ENCODE results near the gene CYSLTR1.

CYSLTR1 gene

DNA sequence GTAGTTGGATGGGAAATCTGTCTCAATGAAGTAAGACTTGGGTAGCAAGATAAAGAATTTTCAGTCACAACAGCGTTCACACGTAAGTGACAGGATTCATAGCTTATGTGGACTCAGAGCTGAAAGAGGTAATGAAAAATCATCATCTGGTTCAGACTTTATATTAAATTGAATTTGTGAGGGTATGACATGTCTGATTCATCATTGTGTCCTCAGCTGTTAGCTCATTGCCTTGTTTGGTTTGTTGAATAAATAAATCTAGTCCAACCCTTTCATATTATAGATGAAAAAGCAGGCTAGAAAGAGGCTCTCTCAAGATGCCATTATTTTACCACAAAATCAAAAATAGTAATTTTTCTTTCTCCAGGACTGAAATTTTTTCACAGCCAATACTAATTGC is 2.7 kb upstream of the CYSLTR1 start (continued):
- TF ChIP-seq ZNF777 (tag by site-specific recombination; IDR thresholded peaks at IDR 0.05; ENCODE audit: borderline replicate concordance) (no peak), ZNF660 (tag by site-specific recombination; IDR thresholded peaks at IDR 0.05) (no peak), ZNF555 (tag by site-specific recombination; conservative IDR thresholded peaks at IDR 0.05) (no peak), EGR2 (tag by site-specific recombination; IDR thresholded peaks at IDR 0.05; ENCODE audit: low read depth) (no peak), ZNF350 (tag by site-specific recombination; IDR thresholded peaks at IDR 0.05) (no peak)
- TF ChIP-seq, protein P1, sequence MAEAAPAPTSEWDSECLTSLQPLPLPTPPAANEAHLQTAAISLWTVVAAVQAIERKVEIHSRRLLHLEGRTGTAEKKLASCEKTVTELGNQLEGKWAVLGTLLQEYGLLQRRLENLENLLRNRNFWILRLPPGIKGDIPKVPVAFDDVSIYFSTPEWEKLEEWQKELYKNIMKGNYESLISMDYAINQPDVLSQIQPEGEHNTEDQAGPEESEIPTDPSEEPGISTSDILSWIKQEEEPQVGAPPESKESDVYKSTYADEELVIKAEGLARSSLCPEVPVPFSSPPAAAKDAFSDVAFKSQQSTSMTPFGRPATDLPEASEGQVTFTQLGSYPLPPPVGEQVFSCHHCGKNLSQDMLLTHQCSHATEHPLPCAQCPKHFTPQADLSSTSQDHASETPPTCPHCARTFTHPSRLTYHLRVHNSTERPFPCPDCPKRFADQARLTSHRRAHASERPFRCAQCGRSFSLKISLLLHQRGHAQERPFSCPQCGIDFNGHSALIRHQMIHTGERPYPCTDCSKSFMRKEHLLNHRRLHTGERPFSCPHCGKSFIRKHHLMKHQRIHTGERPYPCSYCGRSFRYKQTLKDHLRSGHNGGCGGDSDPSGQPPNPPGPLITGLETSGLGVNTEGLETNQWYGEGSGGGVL (tag by site-specific recombination; IDR thresholded peaks at IDR 0.05): no peak

- Histone ChIP-seq H3K27ac (ENCODE audit: extremely low read depth, low read depth, low read length) (no peak overlapping the region), H3K4me3 (ENCODE audit: low read depth, low read length) (no peak overlapping the region), H3K36me3 (ENCODE audit: control insufficient read depth in 2 of 2, insufficient read depth in 1 of 2, low read length in 2 of 2) (no peaks in the 10 kb centered on the region), H3K4me1 (ENCODE audit: control insufficient read depth, insufficient read depth, low read length) (no peaks in the 10 kb centered on the region), H3K9me3 (ENCODE audit: control insufficient read depth, insufficient read depth, low read depth, low read length) (no peaks in the 10 kb centered on the region)
- ChIA-PET POLR2A (no interaction called here), CTCF (interaction anchor here (0.7 kb wide), 1 partner anchor 30 kb away, joined by 3 read pairs; no protein-coding TSS in a partner anchor)
- TF ChIP-seq, protein P2, sequence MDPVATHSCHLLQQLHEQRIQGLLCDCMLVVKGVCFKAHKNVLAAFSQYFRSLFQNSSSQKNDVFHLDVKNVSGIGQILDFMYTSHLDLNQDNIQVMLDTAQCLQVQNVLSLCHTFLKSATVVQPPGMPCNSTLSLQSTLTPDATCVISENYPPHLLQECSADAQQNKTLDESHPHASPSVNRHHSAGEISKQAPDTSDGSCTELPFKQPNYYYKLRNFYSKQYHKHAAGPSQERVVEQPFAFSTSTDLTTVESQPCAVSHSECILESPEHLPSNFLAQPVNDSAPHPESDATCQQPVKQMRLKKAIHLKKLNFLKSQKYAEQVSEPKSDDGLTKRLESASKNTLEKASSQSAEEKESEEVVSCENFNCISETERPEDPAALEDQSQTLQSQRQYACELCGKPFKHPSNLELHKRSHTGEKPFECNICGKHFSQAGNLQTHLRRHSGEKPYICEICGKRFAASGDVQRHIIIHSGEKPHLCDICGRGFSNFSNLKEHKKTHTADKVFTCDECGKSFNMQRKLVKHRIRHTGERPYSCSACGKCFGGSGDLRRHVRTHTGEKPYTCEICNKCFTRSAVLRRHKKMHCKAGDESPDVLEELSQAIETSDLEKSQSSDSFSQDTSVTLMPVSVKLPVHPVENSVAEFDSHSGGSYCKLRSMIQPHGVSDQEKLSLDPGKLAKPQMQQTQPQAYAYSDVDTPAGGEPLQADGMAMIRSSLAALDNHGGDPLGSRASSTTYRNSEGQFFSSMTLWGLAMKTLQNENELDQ (tag by site-specific recombination; IDR thresholded peaks at IDR 0.05; ENCODE audit: low read depth): no peak
- TF ChIP-seq ZNF132 (tag by site-specific recombination; IDR thresholded peaks at IDR 0.05; ENCODE audit: borderline replicate concordance) (no peak), ZBTB8A (tag by site-specific recombination; IDR thresholded peaks at IDR 0.05) (no peak), KLF8 (tag by site-specific recombination; IDR thresholded peaks at IDR 0.05) (no peak), ZBTB7A (tag by site-specific recombination; IDR thresholded peaks at IDR 0.05; ENCODE audit: low read depth) (no peak), REST (tag by site-specific recombination; IDR thresholded peaks at IDR 0.05) (no peak)
- TF ChIP-seq, protein P3, sequence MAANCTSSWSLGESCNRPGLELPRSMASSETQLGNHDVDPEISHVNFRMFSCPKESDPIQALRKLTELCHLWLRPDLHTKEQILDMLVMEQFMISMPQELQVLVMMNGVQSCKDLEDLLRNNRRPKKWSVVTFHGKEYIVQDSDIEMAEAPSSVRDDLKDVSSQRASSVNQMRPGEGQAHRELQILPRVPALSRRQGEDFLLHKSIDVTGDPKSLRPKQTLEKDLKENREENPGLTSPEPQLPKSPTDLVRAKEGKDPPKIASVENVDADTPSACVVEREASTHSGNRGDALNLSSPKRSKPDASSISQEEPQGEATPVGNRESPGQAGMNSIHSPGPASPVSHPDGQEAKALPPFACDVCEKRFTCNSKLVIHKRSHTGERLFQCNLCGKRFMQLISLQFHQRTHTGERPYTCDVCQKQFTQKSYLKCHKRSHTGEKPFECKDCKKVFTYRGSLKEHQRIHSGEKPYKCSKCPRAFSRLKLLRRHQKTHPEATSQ (tag by site-specific recombination; IDR thresholded peaks at IDR 0.05): no peak
- TF ChIP-seq, protein P1 (tag by site-specific recombination; IDR thresholded peaks at IDR 0.05): no peak
These were observed 2.1 kb upstream of the CYSLTR1 start for GRCh38 chrX:78329486-78329885.

Measured in HEK293 (cell line).